T follicular helper cell (primary cell): ENCODE data around the gene LOXL3.
"Not testable (repeated sequence)": the region's sequence is repeated elsewhere in the genome, so short reads cannot be mapped to it uniquely, and the experiment has no call there.

Source experiments
- DNase-seq: peaks from one replicate; pipeline ENCODE4 v3.0.0-alpha.2; 2020; ENCODE audit warnings: low read depth

The LOXL3 gene

DNA sequence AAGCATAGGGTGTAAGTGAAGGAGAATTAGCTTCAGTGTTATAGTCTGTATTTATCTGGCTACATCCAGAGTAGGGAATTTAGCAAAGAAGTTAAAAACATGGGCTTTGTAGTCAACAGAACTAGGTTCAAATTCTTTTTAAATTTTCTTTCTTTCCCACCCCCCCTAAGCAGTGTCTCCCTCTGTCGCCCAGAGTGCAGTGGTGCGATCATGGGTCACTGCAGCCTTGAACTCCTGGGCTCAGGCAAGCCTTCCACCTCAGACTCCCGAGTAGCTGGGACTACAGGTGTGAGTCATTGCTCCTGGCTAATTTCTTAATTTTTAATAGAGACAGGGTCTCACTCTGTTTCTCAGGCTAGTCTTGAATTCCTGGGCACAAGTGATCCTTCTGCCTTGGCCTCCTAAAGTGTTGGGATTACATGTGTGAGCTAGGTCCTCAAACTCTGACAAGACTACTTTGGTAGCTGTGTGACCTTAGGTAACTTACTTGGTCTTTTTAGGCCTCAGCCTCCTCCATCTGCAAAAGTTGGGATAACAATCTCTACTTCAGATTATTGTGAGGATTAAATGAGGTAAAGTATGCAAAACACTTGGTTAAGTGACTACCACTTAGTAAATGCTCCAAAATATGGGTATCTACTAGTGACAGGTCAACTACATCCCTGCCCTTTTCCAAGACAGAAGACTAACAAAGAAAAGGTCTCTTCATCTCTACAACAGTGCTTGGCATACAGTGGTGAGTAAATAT, 18.6 kb upstream of the LOXL3 start:
- no peak for DNase-seq

DNA sequence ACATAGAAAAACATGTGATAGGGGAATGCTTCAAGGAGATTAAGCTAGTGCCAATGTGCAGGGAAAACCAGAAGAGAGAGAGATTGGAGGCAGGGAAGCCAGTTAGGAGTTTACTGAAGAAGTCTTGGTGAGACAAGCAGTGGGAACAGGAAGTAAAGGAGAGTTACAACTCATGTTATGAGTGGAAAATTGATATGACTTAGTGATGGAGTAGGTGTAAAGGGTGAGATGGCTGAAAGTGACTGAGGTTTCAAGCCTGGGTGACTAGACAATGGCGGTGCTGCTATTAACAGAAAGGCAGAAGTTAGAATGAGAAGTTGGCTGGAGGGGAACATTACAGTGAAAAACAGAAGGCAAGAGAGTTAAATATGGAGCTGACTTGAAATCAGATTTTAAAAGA, 17.3 kb upstream of the LOXL3 start:
- no peak for DNase-seq

DNA sequence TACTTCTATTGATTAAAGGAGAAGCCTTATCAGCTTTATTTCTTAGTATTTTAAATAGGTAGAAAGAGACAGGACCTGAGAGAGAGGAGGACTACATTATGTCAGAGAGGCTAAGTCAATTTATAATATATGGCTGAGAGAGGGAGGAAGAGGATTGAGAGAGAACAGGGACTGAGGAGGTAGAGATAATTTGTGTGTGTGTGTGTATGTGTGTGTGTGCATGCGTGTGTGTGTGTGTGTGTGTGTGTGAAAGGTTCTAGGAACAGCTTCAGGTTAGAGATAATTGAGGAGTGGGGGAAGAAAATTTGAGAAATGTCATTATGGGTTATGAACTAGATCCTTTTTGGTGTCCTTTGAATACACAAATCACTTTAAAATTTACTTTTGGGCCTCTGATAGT, 15.9 kb upstream of the LOXL3 start:
- DNase-seq: no peak

DNA sequence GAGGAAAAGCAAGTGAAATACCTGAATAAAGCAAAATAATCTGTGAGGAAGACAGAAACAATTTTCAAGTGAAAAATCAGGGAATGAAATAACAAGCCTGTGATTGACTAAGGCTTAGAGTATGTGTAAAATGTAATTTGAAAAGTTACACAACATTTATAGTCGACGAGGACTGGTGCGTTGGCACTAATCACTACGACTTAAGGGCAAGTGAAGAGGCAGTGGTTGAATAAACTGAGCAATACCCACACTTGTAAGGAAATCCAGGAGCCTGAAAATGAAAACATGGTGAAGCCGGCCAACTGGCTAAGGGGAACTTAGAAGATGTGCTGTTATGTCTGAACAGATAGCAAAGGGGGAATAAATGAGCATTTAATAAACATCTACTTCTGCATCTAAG, 14.1 kb upstream of the LOXL3 start:
- DNase-seq: no peak

DNA sequence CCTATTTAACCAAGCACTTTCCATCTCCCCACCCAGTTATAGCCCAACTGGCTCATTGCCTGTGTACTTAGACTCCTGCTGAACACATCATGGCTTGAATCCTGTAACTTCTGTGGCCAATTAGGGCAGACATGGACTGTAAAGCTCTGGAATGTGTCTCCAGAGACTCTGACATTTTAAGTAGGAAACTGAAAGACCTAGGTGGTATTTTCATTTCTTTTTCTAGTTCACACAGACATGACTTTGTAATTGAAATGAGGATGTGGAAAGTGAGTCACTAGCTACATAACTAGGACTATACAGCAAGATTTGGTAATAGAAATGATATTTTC, 13.0 kb upstream of the LOXL3 start:
- DNase-seq: no peak

DNA sequence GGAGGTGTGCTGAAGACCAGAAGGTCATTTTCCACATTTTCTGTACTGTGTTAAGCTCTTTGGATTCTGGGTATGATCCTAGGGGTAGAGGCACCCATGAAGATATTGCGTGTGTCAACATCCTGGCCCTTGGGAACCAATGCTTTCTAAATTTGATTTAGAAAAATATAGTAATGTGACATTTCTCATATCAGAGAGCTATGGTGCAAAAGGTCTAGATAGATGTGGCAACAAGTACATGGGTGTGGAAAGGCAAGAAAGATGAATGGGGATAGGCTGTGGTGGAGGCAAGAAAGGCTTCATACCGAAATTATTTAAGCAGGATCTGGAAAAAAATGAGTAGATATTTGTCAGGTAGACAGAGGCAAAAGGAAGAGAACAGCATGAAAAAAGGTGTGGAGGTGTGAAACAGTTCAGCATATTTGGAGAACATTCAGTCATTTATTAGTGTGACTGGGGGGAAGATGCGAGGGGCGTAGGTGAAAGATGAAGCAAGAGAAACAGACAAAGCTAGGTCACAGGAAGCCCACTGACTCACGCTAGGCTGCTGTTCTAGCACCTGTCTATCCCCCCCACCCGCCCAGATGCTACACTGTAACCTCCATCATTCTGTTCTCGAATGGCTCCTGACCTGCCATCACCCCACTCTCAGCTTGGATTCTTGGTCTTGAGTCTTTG, 12.5 kb upstream of the LOXL3 start:
- no peak for DNase-seq

DNA sequence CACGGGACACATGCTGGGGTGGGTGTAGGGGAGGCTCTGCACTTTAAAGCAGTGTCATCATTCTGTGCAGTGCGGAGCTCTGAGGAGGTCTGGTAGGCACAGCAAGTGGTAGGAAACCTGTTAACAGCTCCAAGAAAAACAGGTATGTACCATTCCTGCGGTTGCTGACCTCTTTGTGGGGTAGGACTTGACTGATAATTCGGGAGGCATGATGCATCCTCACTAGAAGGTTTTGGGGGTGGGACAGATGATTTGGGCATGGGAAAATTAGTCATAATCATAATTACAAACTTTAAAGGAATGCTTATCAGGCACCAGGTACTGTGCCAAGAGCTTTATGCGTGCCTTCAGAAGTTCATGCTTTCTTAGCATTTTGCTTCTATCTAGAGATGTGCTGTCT, 10.5 kb upstream of the LOXL3 start:
- DNase-seq: no peak

DNA sequence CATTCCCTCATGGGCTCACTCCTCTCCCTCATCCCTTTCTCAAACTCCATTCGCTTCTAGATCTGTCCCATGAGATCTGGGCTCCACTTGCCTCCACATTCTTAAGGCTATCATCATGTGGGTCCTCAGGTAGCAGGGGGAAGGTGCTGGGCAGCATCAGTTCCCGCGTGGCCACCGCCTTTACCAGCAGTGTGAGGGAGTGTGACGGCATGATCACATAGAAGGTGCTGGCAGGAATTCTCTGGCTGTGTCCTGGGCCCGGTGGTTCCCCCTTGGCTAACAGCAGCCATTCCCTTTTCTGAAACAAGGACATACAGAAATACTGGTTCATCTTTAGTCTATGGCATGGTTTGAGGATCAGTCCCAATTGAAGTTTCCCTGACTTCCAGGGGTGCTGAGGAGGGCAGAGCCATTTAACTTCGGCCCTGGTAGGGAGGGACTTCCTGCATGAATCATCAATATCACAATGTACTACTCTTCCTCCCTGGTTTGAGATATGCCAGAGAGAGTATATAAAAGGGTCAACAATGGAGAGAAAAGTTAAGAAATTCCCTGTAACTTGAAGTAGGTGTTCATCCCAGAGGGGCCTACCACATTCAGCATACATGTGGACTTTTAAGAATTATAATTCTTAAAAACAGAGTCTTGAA, 8.5 kb upstream of the LOXL3 start:
- no peak for DNase-seq

DNA sequence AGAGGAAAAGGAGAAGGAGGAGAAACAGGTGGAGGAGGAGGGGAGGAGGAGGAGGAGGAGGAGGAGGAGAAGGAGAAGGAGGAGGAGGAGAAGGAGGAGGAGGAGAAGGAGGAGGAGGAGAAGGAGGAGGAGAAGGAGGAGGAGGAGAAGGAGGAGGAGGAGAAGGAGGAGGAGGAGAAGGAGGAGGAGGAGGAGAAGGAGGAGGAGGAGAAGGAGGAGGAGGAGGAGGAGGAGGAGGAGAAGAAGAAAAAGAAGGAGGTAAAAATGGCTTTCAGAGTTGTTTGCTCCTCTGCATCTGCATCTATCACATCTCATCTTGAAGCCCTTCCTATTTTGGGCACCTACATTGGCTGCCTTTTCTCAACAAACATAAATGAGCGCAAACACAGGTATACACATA, 7.3 kb upstream of the LOXL3 start:
- not testable (repeated sequence) for DNase-seq

DNA sequence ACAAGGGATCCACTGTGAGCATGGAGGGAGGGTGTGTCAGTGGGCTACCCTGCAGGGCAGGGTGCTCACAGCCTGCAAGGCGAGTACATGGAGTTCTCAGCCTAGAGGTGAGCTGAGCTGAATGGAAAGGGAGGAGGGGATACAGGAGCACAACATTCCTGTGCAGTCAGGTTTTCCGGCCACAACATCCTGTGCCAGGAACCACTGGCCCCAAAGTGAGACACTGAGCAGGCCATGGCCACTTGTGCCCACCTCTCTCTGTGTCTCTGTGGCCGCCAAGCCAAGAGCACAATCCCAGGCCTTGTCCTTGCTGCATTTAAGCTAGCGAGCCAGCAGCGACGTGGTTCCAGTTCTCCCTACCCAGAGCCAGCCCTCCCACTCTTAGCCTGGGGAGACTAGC, 6.8 kb upstream of the LOXL3 start:
- no peak for DNase-seq

DNA sequence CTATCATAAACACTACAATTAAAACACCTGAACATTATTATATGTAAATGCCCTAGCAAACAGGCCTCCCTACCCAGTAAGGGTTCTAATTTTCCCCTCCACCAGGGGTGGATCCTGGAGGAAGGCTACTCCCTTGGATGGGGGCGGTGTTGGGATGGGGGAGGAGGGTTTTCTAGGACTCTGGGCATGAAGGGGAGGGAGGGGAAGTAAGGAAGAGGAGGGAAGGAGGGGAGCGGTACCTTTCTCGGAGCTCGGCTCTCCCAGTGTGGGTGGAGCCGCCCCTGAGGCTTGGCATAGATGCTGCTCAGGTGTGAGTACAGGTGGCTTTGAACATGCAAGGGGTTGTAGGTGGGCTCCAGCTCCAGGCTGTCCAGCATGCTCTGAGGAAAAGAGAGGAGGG, 6.2 kb upstream of the LOXL3 start:
- no peak for DNase-seq

DNA sequence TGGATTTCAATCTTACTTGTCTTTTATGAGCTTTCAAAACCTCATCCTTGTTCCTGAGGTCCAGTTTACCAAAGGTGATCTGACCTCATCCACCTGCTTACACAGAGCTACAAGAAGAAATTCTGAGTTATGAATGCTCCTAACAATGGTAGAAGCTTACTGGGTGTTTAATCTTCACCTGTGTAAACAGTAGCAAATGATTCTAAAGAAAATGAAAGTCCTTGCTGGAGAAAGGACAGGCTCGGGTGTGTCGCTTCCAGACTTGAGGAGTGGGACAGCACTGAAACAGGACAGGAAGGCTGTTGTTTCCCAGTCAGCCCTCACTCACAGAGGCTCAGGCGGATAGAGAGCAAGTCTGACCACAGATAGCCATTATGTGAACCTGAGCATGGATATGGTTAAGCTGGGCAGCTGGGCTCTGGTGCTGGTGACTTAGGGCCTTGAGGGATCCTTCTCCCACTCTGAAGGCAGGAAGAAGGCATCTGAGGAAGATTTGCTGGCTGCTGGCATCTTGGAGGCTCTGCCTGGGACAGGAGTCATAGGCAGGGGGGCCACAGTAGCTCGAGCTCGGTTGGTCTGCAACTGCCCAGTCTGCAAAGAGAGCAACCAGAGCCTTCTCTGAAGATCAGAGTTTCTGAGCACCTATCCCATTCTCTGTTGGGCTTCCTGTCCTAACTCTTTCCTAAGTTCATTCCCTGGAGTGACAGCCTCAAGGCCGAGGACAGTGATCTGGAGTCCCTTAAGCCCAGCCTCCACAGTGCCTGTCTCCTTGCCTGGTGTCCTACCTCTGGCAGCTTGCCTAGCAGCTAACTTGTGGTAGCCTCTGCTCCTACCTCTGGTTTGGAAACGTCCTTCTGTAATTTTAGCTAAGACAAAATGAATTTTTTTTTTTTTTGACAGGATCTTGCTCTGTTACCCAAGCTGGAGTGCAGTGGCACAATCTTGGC, 4.8 kb upstream of the LOXL3 start:
- DNase-seq: no peak

DNA sequence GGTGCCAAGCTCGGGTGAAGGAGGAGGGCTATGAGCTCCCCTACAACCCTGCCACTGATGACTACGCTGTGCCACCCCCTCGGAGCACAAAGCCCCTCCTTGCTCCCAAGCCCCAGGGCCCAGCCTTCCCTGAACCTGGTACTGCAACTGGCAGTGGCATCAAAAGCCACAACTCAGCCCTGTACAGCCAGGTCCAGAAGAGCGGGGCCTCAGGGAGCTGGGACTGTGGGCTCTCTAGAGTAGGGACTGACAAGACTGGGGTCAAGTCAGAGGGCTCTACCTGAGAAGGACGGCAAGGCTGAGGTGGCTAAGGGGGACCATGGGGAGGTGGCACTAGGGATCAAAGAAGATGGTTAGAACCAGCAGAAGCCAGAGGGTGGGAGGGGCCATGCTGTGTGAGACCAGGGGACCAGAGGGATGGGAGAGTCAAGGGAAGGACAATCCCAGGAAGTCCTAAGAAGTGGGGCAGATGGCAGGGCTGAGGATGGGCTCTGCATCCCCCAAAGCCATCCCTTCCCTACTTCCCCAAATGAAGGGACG, 3.2 kb upstream of the LOXL3 start:
- no peak for DNase-seq

DNA sequence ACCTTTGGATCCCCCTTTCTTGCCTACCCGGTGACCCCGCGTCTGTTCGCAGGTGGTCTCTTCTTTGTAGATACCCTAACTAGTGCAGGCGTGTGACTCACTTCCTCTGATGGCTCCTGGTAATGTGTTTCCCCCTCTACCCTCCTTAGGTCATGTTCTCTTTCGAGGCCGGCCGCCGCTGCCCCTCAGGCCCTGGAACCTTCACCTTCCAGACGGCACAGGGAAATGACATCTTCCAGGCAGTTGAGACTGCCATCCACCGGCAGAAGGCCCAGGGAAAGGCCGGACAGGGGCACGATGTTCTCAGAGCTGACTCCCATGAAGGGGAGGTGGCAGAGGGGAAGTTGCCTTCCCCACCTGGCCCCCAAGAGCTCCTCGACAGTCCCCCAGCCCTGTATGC, 2.4 kb upstream of the LOXL3 start:
- no peak for DNase-seq

DNA sequence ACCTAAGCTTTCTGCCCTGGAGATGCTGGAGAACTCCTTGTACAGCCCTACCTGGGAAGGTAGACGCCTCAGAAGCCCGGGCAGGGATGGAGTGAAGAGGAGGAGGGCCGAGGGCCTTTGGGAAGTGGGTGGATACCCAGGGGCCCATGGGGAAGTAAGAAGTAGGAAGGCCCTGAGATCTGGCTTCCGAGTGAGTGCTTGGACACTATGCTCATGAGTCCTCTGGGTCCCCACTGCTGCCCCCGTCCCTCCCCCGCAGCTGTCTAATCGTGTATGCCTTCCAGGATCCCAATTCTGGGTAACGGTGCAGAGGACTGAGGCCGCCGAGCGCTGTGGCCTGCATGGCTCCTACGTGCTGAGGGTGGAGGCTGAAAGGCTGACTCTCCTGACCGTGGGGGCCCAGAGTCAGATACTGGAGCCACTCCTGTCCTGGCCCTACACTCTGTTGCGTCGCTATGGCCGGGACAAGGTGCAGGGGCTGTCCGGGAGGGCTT, 1.9 kb upstream of the LOXL3 start:
- DNase-seq: no peak

DNA sequence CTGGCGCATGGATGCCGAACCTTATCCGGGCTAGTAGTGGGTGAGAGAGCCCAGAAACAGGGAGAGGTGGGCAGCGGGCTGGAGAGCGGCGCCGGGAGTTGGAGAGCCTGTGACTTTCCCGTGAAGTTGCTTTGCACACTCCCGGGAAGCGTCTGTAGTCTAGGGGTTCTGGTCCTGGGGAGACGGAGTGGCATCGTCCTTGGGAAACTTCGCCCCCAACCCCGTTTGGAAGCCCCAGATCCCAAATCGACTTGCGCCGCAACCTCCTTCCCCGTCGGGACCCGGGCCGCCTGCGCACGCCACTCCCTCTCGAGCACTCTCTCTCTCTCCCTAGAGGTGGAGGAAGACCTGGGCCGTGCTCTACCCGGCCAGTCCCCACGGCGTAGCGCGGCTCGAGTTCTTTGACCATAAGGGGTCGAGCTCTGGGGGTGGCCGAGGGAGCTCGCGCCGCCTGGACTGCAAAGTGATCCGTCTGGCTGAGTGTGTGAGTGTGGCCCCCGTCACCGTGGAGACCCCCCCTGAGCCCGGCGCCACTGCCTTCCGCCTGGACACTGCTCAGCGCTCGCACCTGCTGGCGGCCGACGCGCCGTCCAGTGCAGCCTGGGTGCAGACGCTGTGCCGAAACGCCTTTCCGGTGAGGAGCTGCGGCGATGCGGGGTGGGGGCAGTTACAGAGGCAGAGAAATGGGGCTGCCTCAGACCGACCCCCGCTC, 1.2 kb upstream of the LOXL3 start:
- DNase-seq: no peak

DNA sequence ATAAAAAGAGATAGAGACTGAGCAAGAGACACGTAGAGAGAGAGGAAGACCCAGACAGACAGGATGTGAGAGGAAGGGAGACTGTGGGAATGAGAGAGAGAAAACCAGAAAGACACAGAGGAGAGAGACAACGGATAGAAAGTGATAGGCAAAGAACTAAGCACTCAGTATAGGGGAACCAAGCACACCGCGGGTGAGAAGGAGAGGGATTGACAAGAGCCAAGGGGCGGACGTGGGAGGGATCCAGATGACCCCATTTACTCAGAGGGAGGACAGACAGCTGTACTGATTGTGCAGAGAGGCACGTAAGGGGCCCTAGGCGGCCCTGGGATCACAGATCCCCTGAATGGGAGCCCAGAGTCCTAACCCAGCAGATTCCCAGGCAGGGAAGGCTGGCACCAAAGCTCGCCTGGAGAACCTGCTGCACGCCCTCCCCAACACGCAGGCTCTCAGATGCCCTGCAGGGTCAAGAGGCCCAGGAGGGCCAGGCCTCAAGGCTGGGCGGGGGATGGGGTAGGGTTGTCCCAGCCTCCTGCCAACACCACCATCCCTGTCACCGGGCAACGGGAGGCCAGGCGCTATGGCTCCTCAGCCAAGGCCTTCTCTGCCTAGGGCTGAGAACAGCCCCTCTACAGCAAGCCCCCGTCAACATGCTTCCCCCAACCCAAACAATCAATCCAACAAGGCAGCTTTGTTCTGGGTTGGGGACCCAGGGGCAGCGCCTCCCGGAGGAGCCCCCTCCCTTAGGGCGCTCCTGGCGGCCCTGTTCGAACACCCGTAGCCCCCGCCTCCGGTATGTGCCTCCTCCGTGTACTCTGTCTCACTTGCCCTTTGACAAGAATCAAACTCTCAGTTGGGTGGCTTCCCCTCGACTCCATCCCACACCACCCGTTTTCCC, 579 bp downstream of the LOXL3 start:
- DNase-seq: no peak

DNA sequence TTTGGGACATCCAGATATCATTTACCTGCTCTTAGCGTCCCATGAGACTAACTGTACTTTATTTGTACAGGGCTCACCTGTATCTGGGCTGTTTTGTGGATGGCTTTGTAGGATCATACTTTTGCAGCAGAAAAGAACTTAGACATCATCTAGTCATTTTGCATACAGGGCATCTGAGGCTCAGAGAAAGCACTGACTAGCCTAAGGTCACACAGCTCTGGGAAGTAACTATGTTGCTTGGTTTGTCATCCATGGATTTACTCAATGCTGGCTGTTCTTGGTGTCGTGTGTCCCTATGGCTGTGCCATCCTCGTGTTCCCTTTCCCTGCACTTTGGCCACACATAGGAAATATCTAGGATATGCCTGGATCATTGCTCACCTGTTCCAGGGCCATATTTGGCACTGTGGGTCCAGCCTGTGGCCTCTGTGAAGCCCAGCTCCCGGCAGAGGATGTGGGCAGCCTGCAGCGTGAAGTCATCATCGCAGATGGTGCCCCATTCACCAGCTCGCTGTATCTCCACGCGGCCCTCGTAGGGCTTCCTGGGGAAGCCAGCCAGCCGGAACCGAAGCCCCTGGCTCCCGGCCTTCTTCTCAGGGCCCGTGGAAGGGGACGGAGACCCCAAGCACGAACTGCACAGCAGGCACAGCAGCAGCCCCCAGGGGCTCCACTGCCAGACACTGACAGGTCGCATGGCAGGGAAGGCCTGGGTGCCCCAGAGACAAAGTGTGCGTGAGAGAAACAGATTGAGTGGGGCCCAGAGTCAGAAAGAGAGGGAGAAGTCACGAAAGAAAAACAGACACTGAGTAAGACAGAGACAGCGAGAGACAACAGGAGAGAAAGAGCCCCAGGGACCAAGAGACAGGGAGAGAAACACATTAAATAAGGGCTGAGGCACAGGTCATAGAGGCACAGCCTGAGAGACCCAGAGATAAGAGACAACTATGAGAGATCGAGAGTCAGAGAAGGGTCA, 1.5 kb downstream of the LOXL3 start:
- DNase-seq: no peak

DNA sequence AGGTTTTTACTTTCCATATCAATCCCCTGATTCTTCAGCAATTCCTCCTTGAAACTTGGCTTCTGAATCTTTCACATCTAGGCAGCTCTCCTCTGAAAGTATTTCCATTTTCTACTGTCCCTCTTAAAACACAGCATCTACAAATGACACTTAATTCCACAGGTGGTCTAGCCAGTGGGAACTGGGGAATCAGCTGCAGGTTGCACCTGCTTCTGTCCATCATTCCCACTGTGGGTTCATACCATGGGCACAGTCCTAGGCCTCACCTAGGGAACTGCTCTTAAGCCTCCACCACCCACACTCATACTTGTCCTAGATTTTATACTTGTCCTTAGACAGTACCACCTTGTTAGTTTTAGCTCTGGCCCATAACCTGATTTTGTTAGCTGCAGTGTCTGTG, 2.2 kb downstream of the LOXL3 start:
- no peak for DNase-seq
